ENCODE results near the gene CCDC112.

The CCDC112 gene, protein sequence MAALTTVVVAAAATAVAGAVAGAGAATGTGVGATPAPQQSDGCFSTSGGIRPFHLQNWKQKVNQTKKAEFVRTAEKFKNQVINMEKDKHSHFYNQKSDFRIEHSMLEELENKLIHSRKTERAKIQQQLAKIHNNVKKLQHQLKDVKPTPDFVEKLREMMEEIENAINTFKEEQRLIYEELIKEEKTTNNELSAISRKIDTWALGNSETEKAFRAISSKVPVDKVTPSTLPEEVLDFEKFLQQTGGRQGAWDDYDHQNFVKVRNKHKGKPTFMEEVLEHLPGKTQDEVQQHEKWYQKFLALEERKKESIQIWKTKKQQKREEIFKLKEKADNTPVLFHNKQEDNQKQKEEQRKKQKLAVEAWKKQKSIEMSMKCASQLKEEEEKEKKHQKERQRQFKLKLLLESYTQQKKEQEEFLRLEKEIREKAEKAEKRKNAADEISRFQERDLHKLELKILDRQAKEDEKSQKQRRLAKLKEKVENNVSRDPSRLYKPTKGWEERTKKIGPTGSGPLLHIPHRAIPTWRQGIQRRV

DNA sequence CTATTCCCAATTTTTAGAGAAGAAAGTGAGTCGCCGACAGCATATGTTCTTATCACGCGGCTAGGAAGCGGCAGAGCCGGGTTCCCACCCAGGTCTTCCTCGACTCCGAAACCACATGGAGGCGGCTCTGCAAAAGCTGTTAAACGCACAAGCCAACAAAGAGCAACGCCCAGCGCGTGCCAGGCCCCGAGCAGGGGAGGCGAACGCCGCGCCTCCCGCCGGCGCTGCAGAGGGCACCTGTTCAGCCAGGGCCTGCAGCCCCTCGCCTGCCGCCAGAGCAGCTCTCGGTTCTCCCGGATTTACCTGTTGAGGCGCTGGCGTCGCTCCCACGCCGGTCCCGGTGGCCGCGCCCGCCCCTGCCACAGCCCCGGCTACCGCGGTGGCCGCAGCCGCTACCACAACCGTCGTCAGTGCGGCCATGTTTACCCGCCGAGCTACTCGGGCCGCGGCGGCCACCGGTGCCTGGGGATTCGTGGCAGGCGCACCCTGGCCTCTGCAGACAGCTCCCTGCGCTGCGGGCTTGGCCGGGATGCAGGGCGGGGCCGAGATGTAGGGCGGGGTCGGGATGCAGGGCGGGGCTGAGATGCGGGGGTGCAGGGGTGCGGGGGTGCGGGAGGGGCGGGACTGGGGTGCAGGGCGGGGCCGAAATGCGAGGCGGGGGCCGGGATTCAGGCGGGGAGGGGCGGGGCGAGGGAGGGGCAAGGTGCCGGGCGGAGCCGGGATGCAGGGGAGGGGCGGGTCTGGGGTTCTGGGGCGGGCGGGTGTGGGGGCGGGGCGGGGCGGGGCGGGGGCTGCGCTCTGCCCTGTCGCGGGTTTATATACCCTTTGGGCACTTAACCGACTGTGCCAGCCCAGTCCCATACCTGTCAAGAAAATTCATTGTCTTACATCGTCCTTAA, at the start of gene CCDC112:
Gene CCDC112 (minus strand): TSS at position 531 of the 899 bp plus-strand sequence. CDS start 111 bp downstream, at position 420.
- no peaks in the 10 kb centered on the region for H3K9me3 ChIP-seq (ENCODE audit: control insufficient read depth, low read depth, low read length)
- H3K27me3 ChIP-seq (ENCODE audit: control insufficient read depth, insufficient read depth, low read length) = no peaks in the 10 kb centered on the region
- H3K4me3 ChIP-seq (ENCODE audit: low read length) = peak within 1 kb of the TSS; percentile 84
- peaks cover 4% of the 10 kb centered on the region for H3K4me1 ChIP-seq (ENCODE audit: control insufficient read depth, low read depth, low read length)
- no peaks in the 10 kb centered on the region for H3K36me3 ChIP-seq (ENCODE audit: control insufficient read depth, low read depth, low read length)
- peak within 1 kb of the TSS; percentile 90 for H3K9ac ChIP-seq (ENCODE audit: low read length)
- H3K27ac ChIP-seq (ENCODE audit: low read length) = peak within 1 kb of the TSS; percentile 15

DNA sequence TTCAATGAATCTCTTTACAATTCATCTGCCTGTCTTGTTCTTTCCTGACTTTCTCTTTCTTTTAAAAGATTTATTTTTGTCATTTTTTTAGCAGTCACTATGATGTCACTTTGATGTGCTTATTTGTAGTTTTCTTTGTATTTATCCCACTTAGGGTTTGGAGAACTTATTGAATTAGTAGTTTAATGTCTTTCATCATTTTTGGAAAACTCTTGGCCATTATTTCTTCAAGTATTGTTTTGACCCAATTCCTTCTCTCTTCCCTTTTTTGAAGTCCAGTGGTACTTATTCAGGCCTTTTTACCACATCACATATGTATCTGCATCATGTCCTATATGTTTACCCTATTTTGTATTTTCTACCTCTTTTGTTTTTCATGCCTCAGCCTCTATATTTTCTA, 48.9 kb upstream of the CCDC112 start:
- H3K9ac ChIP-seq (ENCODE audit: low read length) = no peak overlapping the region
- H3K27me3 ChIP-seq (ENCODE audit: control insufficient read depth, insufficient read depth, low read length) = no peaks in the 10 kb centered on the region
- no peak overlapping the region for H3K4me3 ChIP-seq (ENCODE audit: low read length)
- H3K9me3 ChIP-seq (ENCODE audit: control insufficient read depth, low read depth, low read length) = no peaks in the 10 kb centered on the region
- no peaks in the 10 kb centered on the region for H3K36me3 ChIP-seq (ENCODE audit: control insufficient read depth, low read depth, low read length)
- H3K27ac ChIP-seq (ENCODE audit: low read length) = no peak overlapping the region
- no peaks in the 10 kb centered on the region for H3K4me1 ChIP-seq (ENCODE audit: control insufficient read depth, low read depth, low read length)

DNA sequence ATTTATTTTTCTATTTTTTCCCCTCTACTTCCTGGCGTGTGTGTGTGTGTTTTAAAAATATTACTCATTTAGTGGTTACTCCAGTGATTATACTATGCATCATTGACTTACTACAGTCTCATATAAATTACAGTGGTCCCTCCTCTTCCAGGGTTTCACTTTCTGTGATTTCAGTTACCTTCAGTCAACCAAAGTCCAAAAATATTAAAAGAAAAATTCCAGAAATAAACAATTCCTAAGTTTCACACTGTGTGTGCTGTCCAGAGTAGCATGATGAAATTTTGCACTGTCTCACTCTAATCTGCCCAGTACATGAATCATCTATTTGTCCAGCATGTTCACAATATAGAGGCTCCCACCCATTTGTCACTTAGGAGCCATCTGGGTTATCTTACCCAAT, 47.4 kb upstream of the CCDC112 start:
- no peak overlapping the region for H3K27ac ChIP-seq (ENCODE audit: low read length)

DNA sequence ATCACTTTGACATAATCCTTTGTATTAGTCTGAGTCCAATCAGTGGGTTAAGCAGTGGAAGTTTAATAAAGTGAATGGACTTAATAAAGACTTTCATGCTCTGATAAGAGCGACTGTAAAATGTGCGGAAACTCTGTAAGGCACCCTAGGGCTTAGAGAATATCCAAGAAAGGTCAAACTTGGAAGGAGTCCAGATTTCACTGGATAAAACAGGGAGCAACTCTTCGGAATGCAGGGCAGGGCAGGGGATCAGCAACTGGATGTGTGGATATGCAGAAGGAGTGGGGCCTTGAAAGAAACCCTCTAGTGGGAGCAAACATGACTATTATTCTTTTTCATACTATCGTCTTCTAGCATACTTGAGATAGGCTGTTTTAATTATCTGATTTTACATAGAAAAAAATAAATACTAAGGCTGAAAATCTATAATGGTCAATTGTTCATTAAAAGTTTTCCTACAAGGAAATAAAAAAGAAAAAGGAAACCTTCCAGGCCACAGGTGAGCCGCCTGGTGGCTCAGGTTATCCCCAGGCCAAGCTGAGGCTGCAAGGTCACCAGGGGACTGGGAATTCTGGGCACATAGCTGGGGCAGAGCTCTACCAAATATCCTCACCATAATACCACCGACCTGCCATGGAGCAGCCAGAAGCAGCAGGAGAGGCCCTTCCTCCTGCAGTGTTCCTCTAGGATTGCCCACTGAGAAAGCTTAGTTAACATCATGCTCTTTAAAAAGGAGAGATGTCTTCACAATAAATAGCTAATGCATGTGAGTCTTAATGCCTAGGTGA, 46.3 kb upstream of the CCDC112 start:
- H3K27ac ChIP-seq (ENCODE audit: low read length) = no peak overlapping the region
- H3K4me1 ChIP-seq (ENCODE audit: control insufficient read depth, low read depth, low read length) = no peaks in the 10 kb centered on the region
- no peak overlapping the region for H3K9ac ChIP-seq (ENCODE audit: low read length)
- H3K9me3 ChIP-seq (ENCODE audit: control insufficient read depth, low read depth, low read length) = no peaks in the 10 kb centered on the region
- H3K36me3 ChIP-seq (ENCODE audit: control insufficient read depth, low read depth, low read length) = no peaks in the 10 kb centered on the region
- H3K4me3 ChIP-seq (ENCODE audit: low read length) = no peak overlapping the region
- no peaks in the 10 kb centered on the region for H3K27me3 ChIP-seq (ENCODE audit: control insufficient read depth, insufficient read depth, low read length)

More for the DNA sequence above, 47.4 kb upstream of the CCDC112 start:
- Histone ChIP-seq H3K9ac (ENCODE audit: low read length) (no peak overlapping the region), H3K9me3 (ENCODE audit: control insufficient read depth, low read depth, low read length) (no peaks in the 10 kb centered on the region), H3K27me3 (ENCODE audit: control insufficient read depth, insufficient read depth, low read length) (no peaks in the 10 kb centered on the region), H3K4me1 (ENCODE audit: control insufficient read depth, low read depth, low read length) (no peaks in the 10 kb centered on the region), H3K4me3 (ENCODE audit: low read length) (no peak overlapping the region), H3K36me3 (ENCODE audit: control insufficient read depth, low read depth, low read length) (no peaks in the 10 kb centered on the region)

DNA sequence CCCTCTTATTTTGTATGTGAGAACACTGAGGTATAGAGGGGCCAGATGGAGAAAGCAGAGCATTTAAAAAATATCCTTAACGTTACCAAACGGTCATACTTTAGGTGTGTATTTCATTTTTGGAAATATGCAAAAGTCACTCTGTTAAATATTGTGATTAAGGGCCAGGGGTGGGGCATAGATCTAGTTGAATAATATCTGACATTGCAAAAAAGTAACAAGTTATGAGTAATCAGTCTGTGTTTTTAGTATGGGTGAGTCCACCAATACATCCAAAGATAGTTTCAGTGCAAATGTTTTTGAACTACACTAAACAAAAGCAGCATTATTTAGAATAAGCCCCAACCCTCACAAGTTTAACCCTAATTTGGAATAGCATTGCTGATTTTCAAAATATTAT, 45.3 kb upstream of the CCDC112 start:
- Histone ChIP-seq H3K4me1 (ENCODE audit: control insufficient read depth, low read depth, low read length) (no peaks in the 10 kb centered on the region), H3K36me3 (ENCODE audit: control insufficient read depth, low read depth, low read length) (no peaks in the 10 kb centered on the region), H3K27me3 (ENCODE audit: control insufficient read depth, insufficient read depth, low read length) (no peaks in the 10 kb centered on the region), H3K9me3 (ENCODE audit: control insufficient read depth, low read depth, low read length) (no peaks in the 10 kb centered on the region), H3K27ac (ENCODE audit: low read length) (no peak overlapping the region), H3K4me3 (ENCODE audit: low read length) (no peak overlapping the region), H3K9ac (ENCODE audit: low read length) (no peak overlapping the region)

DNA sequence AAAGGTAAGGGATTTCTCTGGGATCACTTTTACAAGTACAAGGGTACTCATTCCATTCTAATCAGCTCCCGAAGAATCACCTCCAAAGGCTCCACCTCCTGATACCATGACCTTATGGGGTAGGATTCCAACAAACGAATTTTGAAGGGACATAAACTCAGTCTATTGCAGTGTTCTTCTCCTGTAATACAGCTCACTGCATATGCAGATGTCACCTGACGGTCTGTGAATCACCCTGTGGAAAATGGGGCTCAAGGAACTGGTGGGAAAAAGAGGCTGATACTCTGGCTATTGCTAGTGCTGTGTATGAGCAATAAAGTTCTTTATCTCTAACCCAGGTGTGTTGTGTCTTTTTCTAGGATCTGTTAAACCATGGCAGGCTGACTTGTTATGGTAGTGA, 42.4 kb upstream of the CCDC112 start:
- Histone ChIP-seq H3K4me1 (ENCODE audit: control insufficient read depth, low read depth, low read length) (no peaks in the 10 kb centered on the region), H3K36me3 (ENCODE audit: control insufficient read depth, low read depth, low read length) (no peaks in the 10 kb centered on the region), H3K27me3 (ENCODE audit: control insufficient read depth, insufficient read depth, low read length) (no peaks in the 10 kb centered on the region), H3K9me3 (ENCODE audit: control insufficient read depth, low read depth, low read length) (no peaks in the 10 kb centered on the region), H3K27ac (ENCODE audit: low read length) (no peak overlapping the region), H3K4me3 (ENCODE audit: low read length) (no peak overlapping the region), H3K9ac (ENCODE audit: low read length) (no peak overlapping the region)

DNA sequence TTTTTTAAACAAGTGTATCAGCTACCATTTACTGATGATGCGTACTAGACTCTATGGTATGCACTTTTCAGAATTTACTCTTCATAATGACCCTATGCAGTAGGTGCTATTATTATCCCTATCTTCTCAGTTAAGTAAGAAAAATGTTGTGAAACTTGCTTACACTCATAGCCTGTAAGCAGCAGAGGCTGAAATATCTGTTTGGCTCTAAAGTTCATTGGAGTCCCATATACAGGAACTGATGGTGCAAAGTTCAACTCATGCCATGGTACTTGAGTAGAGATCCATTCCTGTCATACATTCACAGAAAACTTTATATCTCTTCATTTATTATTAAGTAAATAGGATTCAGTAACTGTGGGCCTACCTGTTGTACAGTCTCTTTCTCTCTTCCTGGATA, 41.4 kb upstream of the CCDC112 start:
- Histone ChIP-seq H3K27me3 (ENCODE audit: control insufficient read depth, insufficient read depth, low read length) (no peaks in the 10 kb centered on the region), H3K9me3 (ENCODE audit: control insufficient read depth, low read depth, low read length) (no peaks in the 10 kb centered on the region), H3K36me3 (ENCODE audit: control insufficient read depth, low read depth, low read length) (no peaks in the 10 kb centered on the region), H3K9ac (ENCODE audit: low read length) (no peak overlapping the region), H3K4me3 (ENCODE audit: low read length) (no peak overlapping the region), H3K27ac (ENCODE audit: low read length) (no peak overlapping the region), H3K4me1 (ENCODE audit: control insufficient read depth, low read depth, low read length) (peaks cover 3% of the 10 kb centered on the region)

DNA sequence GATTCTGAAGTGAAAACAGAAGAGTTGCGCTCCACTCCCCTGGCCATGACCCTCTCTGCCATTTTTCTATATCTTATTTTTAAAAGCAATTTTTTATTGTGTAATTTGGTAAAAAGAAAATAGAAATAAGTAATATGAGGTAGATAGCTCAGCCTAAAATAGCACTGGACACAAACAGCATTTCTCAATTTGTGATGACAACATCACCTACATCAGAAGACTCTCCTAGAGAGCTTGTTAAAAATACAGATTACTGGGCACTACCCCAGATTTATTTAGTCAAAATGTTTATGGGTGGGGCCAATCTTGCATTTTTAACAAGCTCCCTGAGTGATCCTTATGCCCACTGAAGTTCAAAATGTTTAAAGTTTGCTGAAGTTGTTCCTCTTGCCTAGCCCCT, 40.5 kb upstream of the CCDC112 start:
- H3K27me3 ChIP-seq (ENCODE audit: control insufficient read depth, insufficient read depth, low read length) = no peaks in the 10 kb centered on the region
- H3K9me3 ChIP-seq (ENCODE audit: control insufficient read depth, low read depth, low read length) = no peaks in the 10 kb centered on the region
- H3K4me3 ChIP-seq (ENCODE audit: low read length) = no peak overlapping the region
- peaks cover 3% of the 10 kb centered on the region for H3K4me1 ChIP-seq (ENCODE audit: control insufficient read depth, low read depth, low read length)
- H3K9ac ChIP-seq (ENCODE audit: low read length) = no peak overlapping the region
- H3K27ac ChIP-seq (ENCODE audit: low read length) = no peak overlapping the region
- no peaks in the 10 kb centered on the region for H3K36me3 ChIP-seq (ENCODE audit: control insufficient read depth, low read depth, low read length)

DNA sequence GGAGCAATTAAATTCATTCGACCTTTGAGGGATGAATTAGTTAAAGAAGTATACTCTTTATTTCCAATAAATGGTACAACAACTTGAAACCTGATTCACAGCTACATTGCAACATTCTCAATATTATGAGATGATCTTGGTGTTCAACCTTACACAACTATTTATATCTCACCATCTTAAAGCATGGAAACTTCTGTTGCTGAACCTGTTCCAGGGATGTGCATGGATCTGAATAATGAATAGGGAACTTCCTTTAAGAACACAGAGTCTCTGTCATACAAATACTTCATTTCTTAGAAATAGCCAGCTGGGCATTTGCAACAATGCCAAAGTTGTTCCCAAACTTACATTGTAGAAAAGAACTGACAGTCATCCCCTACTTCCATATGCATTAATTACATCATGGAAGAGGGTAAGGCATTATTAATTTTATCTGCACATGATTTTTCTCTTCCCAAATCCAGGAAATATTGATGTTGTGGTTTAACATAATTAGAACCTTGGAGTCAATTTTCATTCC, 39.8 kb upstream of the CCDC112 start:
- no peaks in the 10 kb centered on the region for H3K36me3 ChIP-seq (ENCODE audit: control insufficient read depth, low read depth, low read length)
- H3K27ac ChIP-seq (ENCODE audit: low read length) = no peak overlapping the region
- H3K9me3 ChIP-seq (ENCODE audit: control insufficient read depth, low read depth, low read length) = no peaks in the 10 kb centered on the region
- no peaks in the 10 kb centered on the region for H3K27me3 ChIP-seq (ENCODE audit: control insufficient read depth, insufficient read depth, low read length)
- H3K4me1 ChIP-seq (ENCODE audit: control insufficient read depth, low read depth, low read length) = peaks cover 3% of the 10 kb centered on the region
- H3K4me3 ChIP-seq (ENCODE audit: low read length) = no peak overlapping the region
- no peak overlapping the region for H3K9ac ChIP-seq (ENCODE audit: low read length)

DNA sequence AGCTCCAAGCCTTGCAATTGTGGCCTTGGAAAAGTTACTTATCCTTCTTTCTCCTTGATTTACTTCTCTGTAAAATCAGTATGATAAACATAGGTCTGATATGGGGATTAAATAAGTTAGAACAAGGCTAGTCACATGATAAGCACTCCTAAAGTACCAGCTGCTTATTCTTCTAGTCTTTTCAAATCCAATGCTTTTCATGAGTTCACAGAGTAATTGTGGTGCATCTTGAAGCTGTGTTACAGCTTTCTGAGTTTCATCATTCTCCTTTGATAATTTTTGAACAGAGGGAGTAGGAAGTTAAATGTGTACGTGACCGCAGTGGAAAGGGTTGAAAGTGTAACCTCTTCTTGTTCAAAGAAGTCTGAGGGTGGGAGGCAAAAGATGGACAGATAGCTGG, 38.8 kb upstream of the CCDC112 start:
- peaks cover 3% of the 10 kb centered on the region for H3K4me1 ChIP-seq (ENCODE audit: control insufficient read depth, low read depth, low read length)
- no peaks in the 10 kb centered on the region for H3K36me3 ChIP-seq (ENCODE audit: control insufficient read depth, low read depth, low read length)
- H3K27me3 ChIP-seq (ENCODE audit: control insufficient read depth, insufficient read depth, low read length) = no peaks in the 10 kb centered on the region
- H3K9ac ChIP-seq (ENCODE audit: low read length) = no peak overlapping the region
- H3K9me3 ChIP-seq (ENCODE audit: control insufficient read depth, low read depth, low read length) = no peaks in the 10 kb centered on the region
- no peak overlapping the region for H3K27ac ChIP-seq (ENCODE audit: low read length)
- H3K4me3 ChIP-seq (ENCODE audit: low read length) = no peak overlapping the region

DNA sequence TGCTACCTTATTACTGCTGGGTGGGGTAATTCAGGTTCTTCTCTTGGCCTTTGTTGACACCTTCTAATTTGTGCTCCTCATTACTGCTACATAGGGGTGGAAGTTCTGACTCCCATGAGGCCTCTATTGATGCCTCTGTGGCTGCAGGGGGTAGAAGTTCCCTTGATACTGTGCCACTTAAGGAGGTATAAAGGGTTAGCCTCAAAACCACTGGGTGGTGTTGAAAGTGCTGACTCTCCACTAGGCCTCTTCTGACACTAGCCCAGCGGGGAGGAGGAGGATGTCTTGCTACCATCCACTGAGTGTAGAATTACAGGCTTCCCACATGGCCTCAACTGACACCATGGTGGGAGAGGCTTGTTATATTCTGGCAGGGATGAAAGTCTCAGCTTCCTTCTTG, 36.7 kb upstream of the CCDC112 start:
- peaks cover 2% of the 10 kb centered on the region for H3K27me3 ChIP-seq (ENCODE audit: control insufficient read depth, insufficient read depth, low read length)
- no peak overlapping the region for H3K27ac ChIP-seq (ENCODE audit: low read length)
- H3K36me3 ChIP-seq (ENCODE audit: control insufficient read depth, low read depth, low read length) = no peaks in the 10 kb centered on the region
- H3K9ac ChIP-seq (ENCODE audit: low read length) = no peak overlapping the region
- no peaks in the 10 kb centered on the region for H3K9me3 ChIP-seq (ENCODE audit: control insufficient read depth, low read depth, low read length)
- H3K4me3 ChIP-seq (ENCODE audit: low read length) = no peak overlapping the region
- H3K4me1 ChIP-seq (ENCODE audit: control insufficient read depth, low read depth, low read length) = peaks cover 18% of the 10 kb centered on the region

Measured in iPS-18a (cell line).